ENCODE measurements around the gene UNC119.

The UNC119 gene

GRCh38 chr17:28499364-28499664 is 53.1 kb downstream of the UNC119 start:
- Histone ChIP-seq H3K36me3 (ENCODE audit: insufficient read depth, low read length) (no peaks in the 10 kb centered on the region), H3K27me3 (ENCODE audit: insufficient read depth, low read length) (no peaks in the 10 kb centered on the region; the same call in 1 of the 2 replicates), H3K79me2 (ENCODE audit: insufficient read depth, low read length) (no peaks in the 10 kb centered on the region), H3K4me2 (ENCODE audit: low read length) (no peak overlapping the region), H3K9me3 (ENCODE audit: low read length) (no peaks in the 10 kb centered on the region), H2AFZ (ENCODE audit: low read length) (no peak overlapping the region), H4K20me1 (ENCODE audit: insufficient read depth, low read length) (no peaks in the 10 kb centered on the region), H3K27ac (ENCODE audit: low read depth, low read length, poor library complexity, severe bottlenecking) (no peak overlapping the region), H3K9me2 (ENCODE audit: low read depth, low read length) (no peaks in the 10 kb centered on the region), H3K4me1 (ENCODE audit: insufficient read depth, low read length, severe bottlenecking) (no peaks in the 10 kb centered on the region), H3K4me3 (ENCODE audit: low read depth, low read length, poor library complexity, severe bottlenecking) (no peak overlapping the region), H3K9ac (ENCODE audit: low read length) (no peak overlapping the region), H3F3A (ENCODE audit: insufficient read depth, low read length) (no peaks in the 10 kb centered on the region)
- TF ChIP-seq CTCF (IDR thresholded peaks at IDR 0.05; ENCODE audit: low read length): no peak

- H3K9ac ChIP-seq (ENCODE audit: low read length): no peak overlapping the region
- no peak overlapping the region for H3K27ac ChIP-seq (ENCODE audit: low read depth, low read length, poor library complexity, severe bottlenecking)
- no peak overlapping the region for H2AFZ ChIP-seq (ENCODE audit: low read length)
- TF ChIP-seq CTCF (IDR thresholded peaks at IDR 0.05; ENCODE audit: low read length) (no peak), EZH2 (IDR thresholded peaks at IDR 0.05; ENCODE audit: borderline replicate concordance, low read length) (no peak)
- H3F3A ChIP-seq (ENCODE audit: insufficient read depth, low read length): no peaks in the 10 kb centered on the region
- H3K27me3 ChIP-seq (ENCODE audit: insufficient read depth, low read length): no peaks in the 10 kb centered on the region; the same call in 1 of the 2 replicates
- no peak overlapping the region for H3K4me2 ChIP-seq (ENCODE audit: low read length)
- H3K4me3 ChIP-seq (ENCODE audit: low read depth, low read length, poor library complexity, severe bottlenecking): no peak overlapping the region
- no peaks in the 10 kb centered on the region for H4K20me1 ChIP-seq (ENCODE audit: insufficient read depth, low read length)
- H3K79me2 ChIP-seq (ENCODE audit: insufficient read depth, low read length): no peaks in the 10 kb centered on the region
- no peaks in the 10 kb centered on the region for H3K4me1 ChIP-seq (ENCODE audit: insufficient read depth, low read length, severe bottlenecking)
- no peaks in the 10 kb centered on the region for H3K9me2 ChIP-seq (ENCODE audit: low read depth, low read length)
- no peaks in the 10 kb centered on the region for H3K9me3 ChIP-seq (ENCODE audit: low read length)
- no peaks in the 10 kb centered on the region for H3K36me3 ChIP-seq (ENCODE audit: insufficient read depth, low read length)
These were observed 53.6 kb downstream of the UNC119 start for GRCh38 chr17:28498652-28499363.

- no peak overlapping the region for H3K9ac ChIP-seq (ENCODE audit: low read length)
- no peak overlapping the region for H3K4me2 ChIP-seq (ENCODE audit: low read length)
- H3K4me1 ChIP-seq (ENCODE audit: insufficient read depth, low read length, severe bottlenecking): no peaks in the 10 kb centered on the region
- no peaks in the 10 kb centered on the region for H3K79me2 ChIP-seq (ENCODE audit: insufficient read depth, low read length)
- H3K27me3 ChIP-seq (ENCODE audit: insufficient read depth, low read length): no peaks in the 10 kb centered on the region; the same call in none of the 2 replicates
- H3K27ac ChIP-seq (ENCODE audit: low read depth, low read length, poor library complexity, severe bottlenecking): no peak overlapping the region
- TF ChIP-seq EZH2 (IDR thresholded peaks at IDR 0.05; ENCODE audit: borderline replicate concordance, low read length): no peak
- no peak for TF ChIP-seq CTCF (IDR thresholded peaks at IDR 0.05; ENCODE audit: low read length)
- H2AFZ ChIP-seq (ENCODE audit: low read length): no peak overlapping the region
- H3K4me3 ChIP-seq (ENCODE audit: low read depth, low read length, poor library complexity, severe bottlenecking): no peak overlapping the region
- no peaks in the 10 kb centered on the region for H3K9me2 ChIP-seq (ENCODE audit: low read depth, low read length)
- no peaks in the 10 kb centered on the region for H3K9me3 ChIP-seq (ENCODE audit: low read length)
- H3F3A ChIP-seq (ENCODE audit: insufficient read depth, low read length): no peaks in the 10 kb centered on the region
- no peaks in the 10 kb centered on the region for H3K36me3 ChIP-seq (ENCODE audit: insufficient read depth, low read length)
- no peaks in the 10 kb centered on the region for H4K20me1 ChIP-seq (ENCODE audit: insufficient read depth, low read length)
These were observed 54.5 kb downstream of the UNC119 start for GRCh38 chr17:28497931-28498330.

Measured in OCI-LY1 (cell line).